ENCODE measurements around the gene DCAF5. TPM values are rescaled to one million over a fixed set of nuclear protein-coding genes. Genes with fewer than 3 reads are reported as not detected.

DCAF5 gene
- total and polyA plus RNA-seq, 8 donors = 15.9 to 30.4 (median 20.2) TPM

DNA sequence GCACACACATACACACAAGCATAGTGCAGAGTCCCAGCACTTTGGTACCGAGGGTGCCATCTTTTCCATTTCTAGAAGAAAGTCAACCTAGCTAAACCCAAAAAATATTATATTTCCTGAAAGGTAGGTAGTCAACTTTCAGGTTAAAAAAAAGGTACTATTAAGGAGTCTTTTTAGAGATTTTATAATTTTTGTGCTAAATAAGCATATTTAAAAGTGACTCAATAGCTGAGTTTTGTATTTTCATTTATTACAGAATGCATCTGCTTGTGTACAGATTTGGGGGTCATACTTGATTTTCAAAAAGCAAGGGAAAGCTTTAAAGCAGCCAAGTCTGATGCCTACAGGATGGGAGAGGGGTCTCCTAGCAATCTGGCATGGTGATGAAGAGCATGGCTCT lies 34.6 kb downstream of the DCAF5 start:
- no peak for TF ChIP-seq CTCF (IDR thresholded peaks at IDR 0.05)
- ATAC-seq (no peak), DNase-seq (no peak), FAIRE-seq (no peak)
- WGBS, 2 donors = 99 to 100% methylated on average over 1 of the region's 1 CpG
- peaks cover 0 to 24% (median 4%) of the 10 kb centered on the region in 3 donors for H3K36me3 ChIP-seq
- H3K27ac ChIP-seq = no peak overlapping the region
- H3K4me3 ChIP-seq = no peak overlapping the region
- H3K27me3 ChIP-seq = no peaks in the 10 kb centered on the region
- H3K9me3 ChIP-seq = no peaks in the 10 kb centered on the region
- intact Hi-C loops (cut with DNase I) = no loop called here
- peaks cover 0 to 4% (median 0%) of the 10 kb centered on the region in 3 donors for H3K4me1 ChIP-seq

DNA sequence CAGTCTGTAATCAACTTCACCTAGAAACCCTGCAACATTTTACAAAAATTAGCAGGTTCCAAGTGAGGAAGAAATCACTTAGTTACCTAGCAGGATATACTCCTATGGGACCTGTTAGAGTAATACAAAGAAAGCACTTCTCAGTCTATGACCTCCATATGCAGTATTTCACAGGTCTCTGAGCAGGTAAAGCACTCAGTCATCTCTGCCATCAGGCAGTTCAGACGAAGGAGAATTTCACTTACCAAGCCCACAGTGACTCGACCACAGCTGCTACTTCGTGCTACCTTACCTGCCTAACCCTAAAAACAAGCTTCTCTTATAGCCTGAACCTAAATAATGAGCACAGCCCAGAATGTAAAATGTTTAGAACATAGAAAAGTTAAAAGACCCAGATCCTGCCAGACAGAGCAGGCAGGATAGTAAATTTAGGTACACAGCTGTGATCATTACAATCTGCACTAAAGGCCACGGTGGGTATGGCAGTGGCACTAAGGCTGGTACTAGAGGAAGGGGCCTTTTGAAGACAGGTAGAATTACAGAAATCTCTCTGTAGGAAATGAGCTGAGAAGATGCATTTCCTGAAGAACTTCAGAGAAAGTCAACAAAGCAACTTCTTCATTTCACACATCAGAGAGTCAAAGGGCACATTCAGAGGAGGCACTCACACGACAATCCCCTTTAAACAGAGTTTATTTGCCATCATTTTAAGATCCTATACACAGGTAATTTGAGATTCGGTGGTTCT lies 35.7 kb downstream of the DCAF5 start:
- intact Hi-C loops (cut with DNase I) = no loop called here
- no peak for ATAC-seq
- no peaks in the 10 kb centered on the region for H3K9me3 ChIP-seq
- no peak overlapping the region for H3K27ac ChIP-seq
- peaks cover 0 to 24% (median 4%) of the 10 kb centered on the region in 3 donors for H3K36me3 ChIP-seq
- H3K4me1 ChIP-seq = no peaks in the 10 kb centered on the region
- no peak for DNase-seq
- H3K4me3 ChIP-seq = no peak overlapping the region
- TF ChIP-seq CTCF (IDR thresholded peaks at IDR 0.05) = no peak
- no peaks in the 10 kb centered on the region for H3K27me3 ChIP-seq
- no peak for FAIRE-seq
- 85 to 88% methylated on average over 6 of the region's 6 CpGs for WGBS, 2 donors

- Histone ChIP-seq H3K9me3 (no peaks in the 10 kb centered on the region), H3K27me3 (no peaks in the 10 kb centered on the region), H3K36me3 (peaks cover 0 to 24% (median 4%) of the 10 kb centered on the region in 3 donors), H3K4me3 (no peak overlapping the region), H3K4me1 (no peaks in the 10 kb centered on the region), H3K27ac (no peak overlapping the region)
- TF ChIP-seq CTCF (IDR thresholded peaks at IDR 0.05) = no peak
- DNase-seq = no peak
- FAIRE-seq = no peak
- intact Hi-C loops (cut with DNase I) = no loop called here
- WGBS, 2 donors = 83 to 85% methylated on average over 3 of the region's 3 CpGs
- ATAC-seq = no peak
These were observed 37.3 kb downstream of the DCAF5 start for GRCh38 chr14:69115407-69116185.

GRCh38 chr14:69114763-69115162 lies 38.2 kb downstream of the DCAF5 start:
- Histone ChIP-seq H3K9me3 (no peaks in the 10 kb centered on the region), H3K27me3 (no peaks in the 10 kb centered on the region), H3K36me3 (peaks cover 0 to 27% (median 4%) of the 10 kb centered on the region in 3 donors), H3K4me1 (no peaks in the 10 kb centered on the region), H3K4me3 (no peak overlapping the region), H3K27ac (no peak overlapping the region)
- ATAC-seq (no peak), FAIRE-seq (no peak), DNase-seq (no peak)
- TF ChIP-seq CTCF (IDR thresholded peaks at IDR 0.05) = no peak
- intact Hi-C loops (cut with DNase I) = no loop called here
- WGBS, 2 donors = 88 to 91% methylated on average over 2 of the region's 2 CpGs

Measured in pancreas (tissue), 10 donors.